Trophoblast cell (in vitro differentiated cells and primary cell): Measurements from ENCODE around the gene CEP250.

ENCODE experiments used
- DNase-seq, 2 donors: peaks; one replicate each; pipeline ENCODE4 v3.0.0-alpha.2; 2016
- H2AFZ ChIP-seq: 2 replicates; pipeline ENCODE4 v1.6.1; 2013; ENCODE audit warnings: low read length, moderate library complexity, mild to moderate bottlenecking; ENCODE audit not compliant: insufficient read depth, poor library complexity
- H2AK5ac ChIP-seq: 2 replicates; pipeline ENCODE4 v1.6.1; 2013; ENCODE audit warnings: mild to moderate bottlenecking, low read length
- H2BK120ac ChIP-seq: 2 replicates; pipeline ENCODE4 v1.6.1; 2013; ENCODE audit warnings: low read length, mild to moderate bottlenecking, moderate library complexity; ENCODE audit not compliant: insufficient read depth, poor library complexity
- H2BK12ac ChIP-seq: 2 replicates; pipeline ENCODE4 v1.6.1; 2013; ENCODE audit warnings: mild to moderate bottlenecking, low read length, moderate library complexity
- H2BK5ac ChIP-seq: 2 replicates; pipeline ENCODE4 v1.6.1; 2013; ENCODE audit warnings: low read length, low read depth, moderate library complexity, mild to moderate bottlenecking; ENCODE audit not compliant: poor library complexity
- H3K14ac ChIP-seq: 2 replicates; pipeline ENCODE4 v1.6.1; 2013; ENCODE audit warnings: mild to moderate bottlenecking, low read length
- H3K18ac ChIP-seq: 2 replicates; pipeline ENCODE4 v1.6.1; 2013; ENCODE audit warnings: mild to moderate bottlenecking, low read length
- H3K23ac ChIP-seq: 2 replicates; pipeline ENCODE4 v1.6.1; 2013; ENCODE audit warnings: low read length
- H3K27ac ChIP-seq: 2 replicates; pipeline ENCODE4 v1.5.1; 2013; ENCODE audit warnings: low read depth, mild to moderate bottlenecking, inconsistent platforms, low read length, moderate library complexity
- H3K27me3 ChIP-seq: 2 replicates; pipeline ENCODE4 v1.6.1; 2013; ENCODE audit warnings: inconsistent platforms, mild to moderate bottlenecking, low read length, moderate library complexity; ENCODE audit not compliant: insufficient read depth
- H3K36me3 ChIP-seq, 2 experiments: 1 replicate in 1 of 2; 2 replicates in 1 of 2; pipeline ENCODE4 v1.6.1; 2013; ENCODE audit warnings: low read length in 2 of 2, mild to moderate bottlenecking in 2 of 2, moderate library complexity in 1 of 2; ENCODE audit not compliant: insufficient read depth in 2 of 2, control insufficient read depth in 1 of 2
- H3K4ac ChIP-seq: 2 replicates; pipeline ENCODE4 v1.6.1; 2013; ENCODE audit warnings: low read depth, mild to moderate bottlenecking, low read length, moderate library complexity
- H3K4me1 ChIP-seq, 2 experiments: 1 replicate in 1 of 2; 2 replicates in 1 of 2; pipeline ENCODE4 v1.6.1; 2013; ENCODE audit warnings: low read length in 2 of 2, mild to moderate bottlenecking in 2 of 2, moderate library complexity in 1 of 2; ENCODE audit not compliant: insufficient read depth in 2 of 2, control insufficient read depth in 1 of 2
- H3K4me2 ChIP-seq: 2 replicates; pipeline ENCODE4 v1.6.1; 2013; ENCODE audit warnings: inconsistent platforms, mild to moderate bottlenecking, low read length, moderate library complexity
- H3K4me3 ChIP-seq: 2 replicates; pipeline ENCODE4 v1.5.1; 2013; ENCODE audit warnings: mild to moderate bottlenecking, low read depth, low read length, inconsistent platforms
- H3K79me1 ChIP-seq: one replicate; pipeline ENCODE4 v1.6.1; 2013; ENCODE audit warnings: low read length
- H3K79me2 ChIP-seq: 2 replicates; pipeline ENCODE4 v1.6.1; 2013; ENCODE audit warnings: low read length, mild to moderate bottlenecking; ENCODE audit not compliant: control insufficient read depth, insufficient read depth, poor library complexity
- H3K9ac ChIP-seq: 2 replicates; pipeline ENCODE4 v1.6.1; 2013; ENCODE audit warnings: mild to moderate bottlenecking, low read length
- H3K9me3 ChIP-seq: 2 replicates; pipeline ENCODE4 v1.6.1; 2013; ENCODE audit warnings: low read depth, mild to moderate bottlenecking, control low read depth, inconsistent platforms, low read length; ENCODE audit not compliant: insufficient read depth
- H4K12ac ChIP-seq: 2 replicates; pipeline ENCODE4 v1.6.1; 2013; ENCODE audit warnings: low read depth, mild to moderate bottlenecking, low read length, moderate library complexity
- H4K8ac ChIP-seq: 2 replicates; pipeline ENCODE4 v1.6.1; 2013; ENCODE audit warnings: low read depth, mild to moderate bottlenecking, low read length, moderate library complexity
- H4K91ac ChIP-seq: one replicate; pipeline ENCODE4 v1.6.1; 2013; ENCODE audit warnings: low read depth, mild to moderate bottlenecking, low read length, moderate library complexity
- WGBS: extraction: QIAGEN DNeasy Blood & Tissue Kit; methylation state at CpG from one replicate; pipeline ENCODE4 v1.1.7; 2013; ENCODE audit warnings: missing lambda C conversion rate; ENCODE audit not compliant: insufficient read length, insufficient coverage; ENCODE audit errors: extremely low coverage; 5-methylcytosine and 5-hydroxymethylcytosine counted together

Gene CEP250

DNA sequence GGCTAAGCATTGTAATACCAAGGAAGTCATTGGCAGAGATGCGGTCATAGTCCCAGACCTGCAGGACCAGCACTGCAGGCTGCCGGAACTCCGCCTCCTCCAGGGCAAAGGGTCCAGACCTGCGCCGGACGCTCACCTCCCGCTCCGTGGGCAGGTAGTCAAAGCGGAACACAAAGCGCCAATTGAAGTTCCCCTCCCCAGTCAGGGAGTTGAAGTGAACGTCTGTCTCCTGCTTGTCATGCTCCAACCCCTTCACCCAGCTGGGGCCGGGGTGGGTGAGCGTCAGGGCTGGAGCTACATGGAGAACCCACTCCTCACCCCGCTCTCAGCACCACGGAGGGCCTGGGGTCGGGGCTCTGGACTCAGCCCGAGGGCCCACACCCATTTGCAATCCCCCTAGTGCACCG, 104.7 kb downstream of the CEP250 start:
- Histone ChIP-seq H4K12ac (no peak overlapping the region), H4K91ac (peak overlapping the region; percentile 33), H3K18ac (no peak overlapping the region), H3K27me3 (no peaks in the 10 kb centered on the region), H2BK120ac (peak overlapping the region; percentile 15), H3K14ac (no peak overlapping the region), H2BK12ac (peak overlapping the region; percentile 6), H2BK5ac (no peak overlapping the region), H3K9me3 (peaks cover 3% of the 10 kb centered on the region), H3K27ac (peak overlapping the region; percentile 8), H3K79me1 (no peaks in the 10 kb centered on the region), H3K4me1 (peaks cover 17 to 20% of the 10 kb centered on the region in 2 experiments), H3K4me3 (no peak overlapping the region), H3K9ac (no peak overlapping the region), H3K23ac (no peak overlapping the region), H4K8ac (no peak overlapping the region), H3K79me2 (no peaks in the 10 kb centered on the region), H3K36me3 (peaks cover 40 to 42% of the 10 kb centered on the region in 2 experiments), H2AFZ (no peak overlapping the region), H3K4ac (no peak overlapping the region), H3K4me2 (peak overlapping the region; percentile 33), H2AK5ac (peak overlapping the region; percentile 20)
- peak; percentile 93 to 94 for DNase-seq
- no CpG with 5 or more reads among the region's 18 CpGs for WGBS

DNA sequence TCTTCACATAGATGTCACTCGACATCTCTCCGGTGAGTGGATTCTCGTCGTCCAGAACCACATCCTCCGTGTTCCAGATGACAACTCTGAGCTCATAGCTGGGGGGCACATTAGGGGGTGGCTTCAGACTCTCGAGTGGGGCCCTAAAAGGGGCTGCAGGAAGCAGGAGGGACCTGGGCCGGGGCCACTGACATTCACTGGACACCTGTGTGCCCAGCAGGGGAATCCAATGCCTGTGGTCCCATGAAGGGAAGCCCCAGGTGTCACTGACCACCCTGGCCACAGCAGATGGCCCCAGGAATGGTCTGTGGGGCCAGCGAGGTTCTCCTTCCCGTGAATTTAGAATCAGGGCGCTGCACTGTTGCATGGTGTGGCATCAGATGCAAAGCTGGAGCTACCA, 105.1 kb downstream of the CEP250 start:
- Histone ChIP-seq H2AK5ac (peak overlapping the region; percentile 20), H3K18ac (no peak overlapping the region), H3K4me1 (peaks cover 17 to 20% of the 10 kb centered on the region in 2 experiments), H4K8ac (no peak overlapping the region), H2AFZ (no peak overlapping the region), H3K27me3 (no peaks in the 10 kb centered on the region), H4K12ac (no peak overlapping the region), H3K23ac (no peak overlapping the region), H3K4ac (no peak overlapping the region), H3K9me3 (peaks cover 3% of the 10 kb centered on the region), H3K4me2 (peak overlapping the region; percentile 33), H3K4me3 (no peak overlapping the region), H2BK12ac (peak overlapping the region; percentile 47), H3K79me1 (no peaks in the 10 kb centered on the region), H3K27ac (peak overlapping the region; percentile 8), H3K14ac (no peak overlapping the region), H2BK120ac (no peak overlapping the region), H3K9ac (no peak overlapping the region), H3K36me3 (peaks cover 36 to 37% of the 10 kb centered on the region in 2 experiments), H4K91ac (peak overlapping the region; percentile 33), H3K79me2 (no peaks in the 10 kb centered on the region), H2BK5ac (no peak overlapping the region)
- DNase-seq: no peak
- WGBS: no CpG with 5 or more reads among the region's 10 CpGs

DNA sequence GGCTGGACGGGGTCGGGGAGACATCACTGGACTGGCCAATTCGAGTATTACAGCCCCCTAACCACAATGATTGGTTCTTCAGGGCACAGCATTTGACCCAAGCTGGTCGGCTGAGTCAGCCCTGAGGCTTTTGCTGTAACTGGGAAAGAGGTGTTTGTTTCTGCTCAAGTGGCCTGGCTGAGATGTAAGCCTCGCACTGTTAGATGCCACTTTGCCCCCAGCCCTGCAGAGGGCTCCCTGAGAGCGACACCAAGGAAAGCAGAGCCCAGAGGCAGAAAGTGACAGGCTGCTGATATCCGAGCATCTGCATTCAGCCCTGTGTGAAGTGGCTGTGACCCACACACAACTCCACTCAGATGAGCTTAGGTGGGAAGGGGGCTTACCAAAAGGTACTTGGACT, 105.9 kb downstream of the CEP250 start:
- Histone ChIP-seq H3K4ac (no peak overlapping the region), H2BK5ac (no peak overlapping the region), H3K36me3 (peaks cover 29 to 30% of the 10 kb centered on the region in 2 experiments), H3K4me1 (peaks cover 17 to 20% of the 10 kb centered on the region in 2 experiments), H3K4me3 (no peak overlapping the region), H3K27ac (no peak overlapping the region), H4K12ac (no peak overlapping the region), H3K79me2 (no peaks in the 10 kb centered on the region), H3K14ac (no peak overlapping the region), H2AK5ac (no peak overlapping the region), H3K18ac (no peak overlapping the region), H3K23ac (no peak overlapping the region), H4K91ac (no peak overlapping the region), H2BK12ac (no peak overlapping the region), H4K8ac (no peak overlapping the region), H3K4me2 (no peak overlapping the region), H2AFZ (no peak overlapping the region), H3K9me3 (peaks cover 3% of the 10 kb centered on the region), H3K9ac (no peak overlapping the region), H2BK120ac (no peak overlapping the region), H3K27me3 (no peaks in the 10 kb centered on the region), H3K79me1 (no peaks in the 10 kb centered on the region)
- peak; percentile 32 to 36 for DNase-seq
- no CpG with 5 or more reads among the region's 7 CpGs for WGBS

DNA sequence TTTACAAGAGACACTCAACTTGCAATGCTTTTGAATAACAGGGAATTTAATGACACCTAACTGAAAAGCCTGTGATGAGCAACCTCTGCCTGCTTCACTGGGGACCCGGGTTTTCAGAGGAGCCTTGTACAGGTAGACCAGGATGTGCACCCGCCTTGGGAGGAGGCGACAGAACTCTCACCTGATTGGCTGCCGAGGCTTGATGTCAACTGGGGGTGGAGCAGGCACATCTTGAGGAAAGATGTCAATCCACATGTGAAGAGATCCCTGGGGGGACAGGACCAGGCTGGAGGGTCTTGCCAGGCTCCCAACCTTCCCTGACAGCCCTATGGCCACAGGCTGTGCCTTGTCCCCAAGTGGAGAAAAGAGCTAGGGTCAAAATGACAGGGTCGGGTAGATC, 106.3 kb downstream of the CEP250 start:
- WGBS: no CpG with 5 or more reads among the region's 5 CpGs
- peaks cover 3% of the 10 kb centered on the region for H3K9me3 ChIP-seq
- no peak overlapping the region for H3K4me3 ChIP-seq
- no peaks in the 10 kb centered on the region for H3K79me2 ChIP-seq
- no peak overlapping the region for H3K4ac ChIP-seq
- no peak overlapping the region for H4K91ac ChIP-seq
- no peak overlapping the region for H3K14ac ChIP-seq
- no peak overlapping the region for H2BK12ac ChIP-seq
- no peak overlapping the region for H4K8ac ChIP-seq
- H3K9ac ChIP-seq: no peak overlapping the region
- H3K79me1 ChIP-seq: no peaks in the 10 kb centered on the region
- peaks cover 25 to 26% of the 10 kb centered on the region in 2 experiments for H3K36me3 ChIP-seq
- H2AK5ac ChIP-seq: no peak overlapping the region
- no peaks in the 10 kb centered on the region for H3K27me3 ChIP-seq
- peaks cover 17 to 20% of the 10 kb centered on the region in 2 experiments for H3K4me1 ChIP-seq
- no peak overlapping the region for H2BK120ac ChIP-seq
- no peak overlapping the region for H3K23ac ChIP-seq
- no peak overlapping the region for H3K18ac ChIP-seq
- H3K27ac ChIP-seq: no peak overlapping the region
- DNase-seq: no peak
- H2AFZ ChIP-seq: no peak overlapping the region
- no peak overlapping the region for H2BK5ac ChIP-seq
- no peak overlapping the region for H4K12ac ChIP-seq
- H3K4me2 ChIP-seq: no peak overlapping the region
